GM12878 (cell line): ENCODE results near the gene BCR. TPM values are rescaled to one million over a fixed set of nuclear protein-coding genes. Genes with fewer than 3 reads are reported as not detected.

ENCODE experiments used
- BACH1 ChIP-seq: fragments of 450-650 bp; IDR thresholded peaks from 2 replicates; pipeline ENCODE4 v1.6.1; 2017; ENCODE audit warnings: mild to moderate bottlenecking, borderline replicate concordance
- MTA2 ChIP-seq: fragments of 450-650 bp; IDR thresholded peaks from 2 replicates; pipeline ENCODE4 v1.6.1; 2016; ENCODE audit warnings: low read depth, mild to moderate bottlenecking, moderate library complexity
- PAX5 ChIP-seq: IDR thresholded peaks from 2 replicates; pipeline ENCODE4 v1.6.1; 2011; ENCODE audit warnings: low read depth, low read length, borderline replicate concordance
- PKNOX1 ChIP-seq: fragments of 450-650 bp; IDR thresholded peaks from 2 replicates; pipeline ENCODE4 v1.6.1; 2016; ENCODE audit warnings: mild to moderate bottlenecking
- REST ChIP-seq: IDR thresholded peaks from 2 replicates; pipeline ENCODE4 v1.6.1; 2012; ENCODE audit warnings: mild to moderate bottlenecking, low read depth, low read length
- TCF3 ChIP-seq: IDR thresholded peaks from 2 replicates; pipeline ENCODE4 v1.6.1; 2012; ENCODE audit warnings: low read depth, mild to moderate bottlenecking, low read length, borderline replicate concordance; ENCODE audit not compliant: insufficient read depth
- ZBED1 ChIP-seq: IDR thresholded peaks from 2 replicates; pipeline ENCODE4 v1.6.1; 2016; ENCODE audit warnings: borderline replicate concordance
- ZNF384 ChIP-seq: IDR thresholded peaks from 2 replicates; pipeline ENCODE4 v1.6.1; 2012; ENCODE audit warnings: low read depth, mild to moderate bottlenecking, low read length, improper control_type of control experiment, borderline replicate concordance
- polyA plus RNA-seq, 11 experiments: library from polyadenylated mRNA; depleted of rRNA in 4 of 11; unstranded in 6 of 11; stranded (reverse) in 5 of 11; fragments of >200 nt; fragmentation: Nextera tagmentation in 4 of 11; fragmentation: Illumina TruSeq in 1 of 11; extraction: Ambion mirVana in 4 of 11; extraction: Trizol in 1 of 11; gene quantifications; 1 replicate in 1 of 11; 2 replicates in 10 of 11; pipeline versions ENCODE4 v1.2.1 to v1.2.3, GENCODE V29; 2011 to 2016; ENCODE audit warnings: inconsistent platforms in 2 of 11, missing spikeins in 2 of 11, low read depth in 1 of 11
- total RNA-seq, 4 experiments: library from RNA; depleted of rRNA in 3 of 4; stranded (reverse); fragments of >200 nt in 3 of 4; fragmentation: Illumina TruSeq in 1 of 4; extraction: Trizol in 1 of 4; gene quantifications; 2 replicates each; pipeline versions ENCODE4 v1.2.1 to v1.2.3, GENCODE V29; 2013 to 2021
- TF ChIP-seq, protein P1 (sequence below): fragments of 450-650 bp; IDR thresholded peaks from 2 replicates; pipeline ENCODE4 v1.6.1; 2017; ENCODE audit warnings: mild to moderate bottlenecking, moderate library complexity
- TF ChIP-seq, protein P2 (sequence below): fragments of 450-650 bp; formaldehyde crosslinking; IDR thresholded peaks from 2 replicates; pipeline ENCODE4 v1.4.0; 2022; ENCODE audit warnings: mild to moderate bottlenecking, moderate library complexity
- TF ChIP-seq, protein P3 (sequence below): fragments of 450-650 bp; IDR thresholded peaks from 2 replicates; pipeline ENCODE4 v1.6.1; 2016; ENCODE audit warnings: mild to moderate bottlenecking

Gene BCR
- total and polyA plus RNA-seq, 10 of the 15 experiments (the other 5 are each of a cell fraction or from before 2014, with no cell fraction given), result 1.7 to 64.7 (median 18.4) TPM

- TF ChIP-seq, protein P1, sequence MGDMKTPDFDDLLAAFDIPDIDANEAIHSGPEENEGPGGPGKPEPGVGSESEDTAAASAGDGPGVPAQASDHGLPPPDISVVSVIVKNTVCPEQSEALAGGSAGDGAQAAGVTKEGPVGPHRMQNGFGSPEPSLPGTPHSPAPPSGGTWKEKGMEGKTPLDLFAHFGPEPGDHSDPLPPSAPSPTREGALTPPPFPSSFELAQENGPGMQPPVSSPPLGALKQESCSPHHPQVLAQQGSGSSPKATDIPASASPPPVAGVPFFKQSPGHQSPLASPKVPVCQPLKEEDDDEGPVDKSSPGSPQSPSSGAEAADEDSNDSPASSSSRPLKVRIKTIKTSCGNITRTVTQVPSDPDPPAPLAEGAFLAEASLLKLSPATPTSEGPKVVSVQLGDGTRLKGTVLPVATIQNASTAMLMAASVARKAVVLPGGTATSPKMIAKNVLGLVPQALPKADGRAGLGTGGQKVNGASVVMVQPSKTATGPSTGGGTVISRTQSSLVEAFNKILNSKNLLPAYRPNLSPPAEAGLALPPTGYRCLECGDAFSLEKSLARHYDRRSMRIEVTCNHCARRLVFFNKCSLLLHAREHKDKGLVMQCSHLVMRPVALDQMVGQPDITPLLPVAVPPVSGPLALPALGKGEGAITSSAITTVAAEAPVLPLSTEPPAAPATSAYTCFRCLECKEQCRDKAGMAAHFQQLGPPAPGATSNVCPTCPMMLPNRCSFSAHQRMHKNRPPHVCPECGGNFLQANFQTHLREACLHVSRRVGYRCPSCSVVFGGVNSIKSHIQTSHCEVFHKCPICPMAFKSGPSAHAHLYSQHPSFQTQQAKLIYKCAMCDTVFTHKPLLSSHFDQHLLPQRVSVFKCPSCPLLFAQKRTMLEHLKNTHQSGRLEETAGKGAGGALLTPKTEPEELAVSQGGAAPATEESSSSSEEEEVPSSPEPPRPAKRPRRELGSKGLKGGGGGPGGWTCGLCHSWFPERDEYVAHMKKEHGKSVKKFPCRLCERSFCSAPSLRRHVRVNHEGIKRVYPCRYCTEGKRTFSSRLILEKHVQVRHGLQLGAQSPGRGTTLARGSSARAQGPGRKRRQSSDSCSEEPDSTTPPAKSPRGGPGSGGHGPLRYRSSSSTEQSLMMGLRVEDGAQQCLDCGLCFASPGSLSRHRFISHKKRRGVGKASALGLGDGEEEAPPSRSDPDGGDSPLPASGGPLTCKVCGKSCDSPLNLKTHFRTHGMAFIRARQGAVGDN, result 0 out of 2 replicates have a peak, but pooled peaks have one; percentile 30
- TF ChIP-seq PKNOX1 (no peak), MTA2 (no peak), ZNF384 (no peak), PAX5 (no peak), TCF3 (no peak), REST (no peak), ZBED1 (no peak), BACH1 (no peak)
- TF ChIP-seq, protein P2, sequence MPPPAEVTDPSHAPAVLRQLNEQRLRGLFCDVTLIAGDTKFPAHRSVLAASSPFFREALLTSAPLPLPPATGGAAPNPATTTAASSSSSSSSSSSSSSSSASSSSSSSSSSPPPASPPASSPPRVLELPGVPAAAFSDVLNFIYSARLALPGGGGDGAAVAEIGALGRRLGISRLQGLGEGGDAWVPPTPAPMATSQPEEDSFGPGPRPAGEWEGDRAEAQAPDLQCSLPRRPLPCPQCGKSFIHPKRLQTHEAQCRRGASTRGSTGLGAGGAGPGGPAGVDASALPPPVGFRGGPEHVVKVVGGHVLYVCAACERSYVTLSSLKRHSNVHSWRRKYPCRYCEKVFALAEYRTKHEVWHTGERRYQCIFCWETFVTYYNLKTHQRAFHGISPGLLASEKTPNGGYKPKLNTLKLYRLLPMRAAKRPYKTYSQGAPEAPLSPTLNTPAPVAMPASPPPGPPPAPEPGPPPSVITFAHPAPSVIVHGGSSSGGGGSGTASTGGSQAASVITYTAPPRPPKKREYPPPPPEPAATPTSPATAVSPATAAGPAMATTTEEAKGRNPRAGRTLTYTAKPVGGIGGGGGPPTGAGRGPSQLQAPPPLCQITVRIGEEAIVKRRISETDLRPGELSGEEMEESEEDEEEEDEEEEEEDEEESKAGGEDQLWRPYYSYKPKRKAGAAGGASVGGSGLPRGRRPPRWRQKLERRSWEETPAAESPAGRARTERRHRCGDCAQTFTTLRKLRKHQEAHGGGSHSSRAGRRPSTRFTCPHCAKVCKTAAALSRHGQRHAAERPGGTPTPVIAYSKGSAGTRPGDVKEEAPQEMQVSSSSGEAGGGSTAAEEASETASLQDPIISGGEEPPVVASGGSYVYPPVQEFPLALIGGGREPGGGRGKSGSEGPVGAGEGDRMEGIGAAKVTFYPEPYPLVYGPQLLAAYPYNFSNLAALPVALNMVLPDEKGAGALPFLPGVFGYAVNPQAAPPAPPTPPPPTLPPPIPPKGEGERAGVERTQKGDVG (CRISPR knock-in tag), result no peak
- TF ChIP-seq, protein P3, sequence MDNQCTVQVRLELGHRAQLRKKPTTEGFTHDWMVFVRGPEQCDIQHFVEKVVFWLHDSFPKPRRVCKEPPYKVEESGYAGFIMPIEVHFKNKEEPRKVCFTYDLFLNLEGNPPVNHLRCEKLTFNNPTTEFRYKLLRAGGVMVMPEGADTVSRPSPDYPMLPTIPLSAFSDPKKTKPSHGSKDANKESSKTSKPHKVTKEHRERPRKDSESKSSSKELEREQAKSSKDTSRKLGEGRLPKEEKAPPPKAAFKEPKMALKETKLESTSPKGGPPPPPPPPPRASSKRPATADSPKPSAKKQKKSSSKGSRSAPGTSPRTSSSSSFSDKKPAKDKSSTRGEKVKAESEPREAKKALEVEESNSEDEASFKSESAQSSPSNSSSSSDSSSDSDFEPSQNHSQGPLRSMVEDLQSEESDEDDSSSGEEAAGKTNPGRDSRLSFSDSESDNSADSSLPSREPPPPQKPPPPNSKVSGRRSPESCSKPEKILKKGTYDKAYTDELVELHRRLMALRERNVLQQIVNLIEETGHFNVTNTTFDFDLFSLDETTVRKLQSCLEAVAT, result no peak
Measured at GRCh38 chr22:23152238-23153114, 27.8 kb upstream of the BCR start (continued).
